HS-27A (cell line): ENCODE data around the gene SUGT1.

ENCODE experiments used
- DNase-seq: peaks from one replicate; pipeline ENCODE4 v3.0.0-alpha.2; 2012; ENCODE audit warnings: low read depth, missing footprints

SUGT1 gene

DNA sequence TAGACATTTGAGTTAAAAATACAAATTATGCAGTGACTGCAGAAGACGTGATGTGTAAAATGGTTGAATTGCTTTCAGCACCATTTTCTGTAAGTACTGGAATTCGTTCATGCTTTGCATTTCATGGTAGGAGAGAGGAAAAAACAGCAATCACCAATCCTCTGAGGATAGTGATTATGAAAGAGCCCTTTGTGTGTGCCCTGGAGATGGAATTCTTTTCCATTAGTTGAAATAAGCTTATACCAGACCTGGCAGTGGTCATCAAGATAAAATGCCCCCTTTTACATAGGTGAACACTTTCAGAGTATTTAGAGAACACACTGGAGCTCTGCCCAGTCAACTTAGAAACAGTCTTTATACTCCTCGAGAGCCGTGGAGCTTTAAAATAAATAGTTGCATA is 85.3 kb downstream of the SUGT1 start:
- no peak for DNase-seq

DNA sequence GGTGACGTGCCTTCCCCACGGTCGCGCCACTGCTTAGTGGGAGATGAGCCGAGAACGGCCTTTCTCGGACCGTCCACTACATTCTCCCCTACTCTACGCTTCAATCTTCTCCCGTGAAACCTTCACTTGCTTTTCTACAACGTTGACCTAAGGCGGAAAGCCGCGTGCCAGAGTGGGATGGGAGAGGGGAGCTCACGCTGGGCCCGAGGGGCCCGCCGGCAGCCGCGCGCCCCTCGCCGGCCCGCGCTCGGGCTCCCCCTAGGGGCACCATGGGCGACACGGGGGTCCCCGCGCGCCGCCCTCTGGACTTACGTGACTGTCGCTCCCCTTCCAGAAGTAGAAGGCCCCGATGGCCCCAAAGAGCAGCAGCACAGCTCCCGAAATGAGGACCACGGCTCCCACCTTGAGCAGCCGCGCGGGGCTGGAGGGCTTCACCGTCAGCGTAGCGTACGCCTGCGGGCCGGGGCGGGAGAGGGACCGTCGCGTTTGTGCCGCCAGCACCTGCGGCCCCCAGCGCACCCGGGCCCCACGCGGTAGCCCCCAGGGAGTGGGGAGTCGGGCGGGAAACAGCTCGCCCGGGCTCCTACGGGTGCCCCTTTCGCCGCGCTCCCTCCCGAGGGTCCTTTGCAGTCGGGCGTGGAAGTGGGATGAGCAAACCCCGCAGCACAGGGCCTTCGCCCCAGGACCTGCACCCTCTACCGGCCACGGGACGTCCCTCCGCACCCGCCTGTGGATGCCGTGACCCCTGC is 86.3 kb downstream of the SUGT1 start:
- DNase-seq = no peak

DNA sequence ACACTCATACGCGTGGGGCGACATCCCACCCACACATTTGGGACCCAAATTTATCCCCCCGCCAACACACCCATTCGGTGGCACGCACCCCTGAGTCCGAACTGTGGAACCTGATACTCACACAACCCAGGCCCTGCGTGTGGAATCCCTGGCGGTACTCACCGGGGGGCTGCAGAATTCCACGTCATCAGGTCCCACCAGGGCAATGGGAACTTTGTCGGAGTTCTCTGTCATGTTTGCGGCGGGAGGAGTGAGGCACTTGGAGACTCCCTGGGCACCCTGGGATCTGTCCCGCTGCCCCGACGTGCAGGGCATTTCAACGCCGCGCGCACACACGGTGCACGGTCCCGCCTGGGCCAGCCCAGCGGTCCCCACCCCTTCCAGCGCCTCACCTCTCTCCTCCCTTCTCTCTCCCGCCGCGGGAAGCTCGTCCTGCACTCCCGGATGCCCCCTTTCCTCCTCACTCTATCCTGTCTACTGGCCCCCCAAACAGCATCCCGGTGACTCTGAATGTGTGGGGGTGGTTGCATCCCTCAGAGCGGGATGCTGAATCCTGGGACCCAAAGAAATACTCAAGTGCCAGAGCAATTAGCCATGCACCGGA is 86.9 kb downstream of the SUGT1 start, which contains the start of gene CNMD:
CNMD (minus strand) TSS at position 353 of the 604 bp plus-strand sequence; CDS start at position 234, 119 bp downstream.
- no peak for DNase-seq

DNA sequence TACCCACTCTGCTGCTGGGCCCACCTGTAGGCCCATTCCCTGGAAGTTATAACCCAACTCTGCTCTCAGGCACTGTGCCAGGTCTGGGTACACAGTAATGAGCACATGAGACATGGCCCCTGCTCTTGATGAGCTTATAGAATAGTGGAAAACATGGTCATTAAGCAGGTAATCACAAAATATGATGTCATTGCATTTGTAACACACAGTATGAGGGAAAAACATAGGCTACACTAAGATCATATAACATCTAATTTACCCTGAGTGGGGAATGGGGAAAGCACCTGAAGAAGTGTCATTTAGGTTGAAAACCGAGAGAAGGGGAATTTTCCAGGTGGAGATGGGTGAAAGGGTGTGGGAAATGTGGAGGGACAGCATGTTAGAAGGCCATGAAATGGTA is 90.9 kb downstream of the SUGT1 start:
- no peak for DNase-seq

DNA sequence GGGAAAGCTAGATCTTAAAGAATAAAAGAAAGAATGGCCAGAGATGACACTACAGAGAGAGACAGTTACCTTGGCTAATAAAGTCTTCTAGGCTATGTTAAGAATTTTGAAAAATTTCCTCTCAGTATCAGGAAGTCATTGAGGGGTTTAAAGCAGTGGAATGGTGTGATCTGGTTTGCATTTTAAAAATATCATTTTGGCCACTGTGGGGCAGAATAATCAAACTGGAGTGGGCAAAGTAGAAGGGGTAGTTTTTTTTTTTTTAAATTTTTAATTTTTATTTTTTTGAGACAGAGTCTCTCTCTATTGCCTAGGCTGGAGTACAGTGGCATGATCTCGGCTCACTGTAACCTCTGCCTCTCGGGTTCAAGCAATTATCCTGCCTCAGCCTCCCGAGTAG is 91.4 kb downstream of the SUGT1 start:
- no peak for DNase-seq

DNA sequence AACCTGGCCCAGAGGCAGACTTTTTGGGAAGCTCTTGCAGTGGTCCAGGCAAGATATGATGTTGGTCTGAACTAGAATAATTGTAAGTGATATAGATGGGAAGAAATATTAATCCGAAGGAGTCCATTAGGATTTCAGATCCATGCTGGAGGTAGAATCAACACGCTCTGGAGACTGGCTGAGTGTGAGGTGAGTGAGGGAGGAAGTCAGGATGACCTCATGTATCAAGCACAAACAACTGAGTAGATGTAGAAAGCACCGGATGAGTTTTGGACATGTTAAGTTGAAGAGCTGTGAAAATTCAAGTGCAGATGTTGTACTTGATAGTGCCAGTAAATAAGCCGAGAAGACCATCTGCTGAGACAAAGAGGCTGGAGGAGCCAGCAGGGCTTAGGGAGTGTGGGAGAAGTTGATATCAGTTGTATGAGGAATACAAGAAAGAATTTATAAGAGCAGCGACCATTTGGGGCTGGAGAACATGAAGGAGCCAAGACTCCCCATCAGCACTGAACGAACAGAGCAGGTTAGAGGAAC is 92.3 kb downstream of the SUGT1 start:
- DNase-seq = no peak

DNA sequence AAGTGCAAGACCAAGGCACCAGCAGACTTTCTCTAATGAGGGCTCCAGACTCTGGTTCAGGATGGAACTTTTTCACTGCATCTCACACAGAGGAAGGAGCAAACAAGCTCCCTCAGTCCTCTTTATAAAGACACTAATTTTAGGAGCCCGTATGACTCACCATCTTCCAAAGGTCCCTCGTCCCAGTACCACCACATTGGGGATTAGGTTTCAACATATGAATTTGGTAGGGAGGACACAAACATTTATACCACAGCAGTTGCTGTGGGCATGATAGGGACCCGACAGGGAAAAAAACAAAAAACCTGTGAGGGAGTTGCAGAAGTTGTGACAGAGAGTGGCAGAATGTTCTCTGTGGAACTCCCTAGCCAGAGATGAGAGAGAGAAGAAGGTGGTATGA is 93.5 kb downstream of the SUGT1 start:
- DNase-seq = no peak

DNA sequence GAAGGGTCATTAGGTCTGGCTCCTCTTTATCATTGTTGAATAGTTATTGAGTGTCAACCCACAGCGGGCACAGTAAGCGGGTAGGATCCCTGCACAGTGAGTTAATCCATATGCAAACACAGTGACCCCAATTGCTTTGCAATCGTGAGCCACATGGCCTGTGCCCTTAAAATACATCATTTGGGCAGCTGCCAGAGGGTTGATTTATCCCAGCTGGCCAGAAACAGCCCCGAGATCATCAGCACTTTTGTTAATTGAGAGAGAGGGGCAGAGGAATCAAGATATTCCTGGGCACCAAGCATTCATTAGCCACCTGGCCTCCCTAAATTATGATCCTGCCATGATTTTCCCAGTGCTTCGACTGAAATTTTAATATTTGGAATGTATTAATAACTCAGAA is 96.8 kb downstream of the SUGT1 start:
- no peak for DNase-seq
